ENCODE measurements around the gene GGTA1.

Gene GGTA1

GRCh38 chr9:121466142-121466541, 33.5 kb downstream of the GGTA1 start:
- no peaks in the 10 kb centered on the region for H3K9me3 ChIP-seq (ENCODE audit: control insufficient read depth, insufficient read depth, low read length)
- H3K27me3 ChIP-seq (ENCODE audit: control insufficient read depth, low read length): peaks cover 21% of the 10 kb centered on the region
- H3K4me2 ChIP-seq (ENCODE audit: low read length): no peak overlapping the region
- no peaks in the 10 kb centered on the region for H3K79me2 ChIP-seq (ENCODE audit: control insufficient read depth, low read length)
- TF ChIP-seq EZH2phosphoT487 (IDR thresholded peaks at IDR 0.05; ENCODE audit: borderline replicate concordance, low read length) (no peak), CTCF (IDR thresholded peaks at IDR 0.05; ENCODE audit: low read depth, low read length, poor library complexity, severe bottlenecking) (no peak)
- no peaks in the 10 kb centered on the region for H3K9me2 ChIP-seq (replicated peaks; ENCODE audit: control insufficient read depth, low read length)
- no peak overlapping the region for H3K4me3 ChIP-seq (ENCODE audit: low read length)
- no peak overlapping the region for H3K27ac ChIP-seq (ENCODE audit: low read depth, low read length)
- H3K36me3 ChIP-seq (ENCODE audit: control insufficient read depth, low read length): no peaks in the 10 kb centered on the region
- no peaks in the 10 kb centered on the region for H3F3A ChIP-seq (ENCODE audit: control insufficient read depth, insufficient read depth)
- H4K20me1 ChIP-seq (ENCODE audit: control insufficient read depth, insufficient read depth, low read depth, low read length): no peaks in the 10 kb centered on the region
- no peaks in the 10 kb centered on the region for H3K4me1 ChIP-seq (ENCODE audit: control insufficient read depth, low read length)

GRCh38 chr9:121464968-121465367, 34.7 kb downstream of the GGTA1 start:
- H3K4me2 ChIP-seq (ENCODE audit: low read length): no peak overlapping the region
- TF ChIP-seq EZH2phosphoT487 (IDR thresholded peaks at IDR 0.05; ENCODE audit: borderline replicate concordance, low read length) (no peak), CTCF (IDR thresholded peaks at IDR 0.05; ENCODE audit: low read depth, low read length, poor library complexity, severe bottlenecking) (no peak)
- no peaks in the 10 kb centered on the region for H3K36me3 ChIP-seq (ENCODE audit: control insufficient read depth, low read length)
- no peak overlapping the region for H3K27ac ChIP-seq (ENCODE audit: low read depth, low read length)
- H3K9me2 ChIP-seq (replicated peaks; ENCODE audit: control insufficient read depth, low read length): no peaks in the 10 kb centered on the region
- H3K9me3 ChIP-seq (ENCODE audit: control insufficient read depth, insufficient read depth, low read length): no peaks in the 10 kb centered on the region
- H3K4me1 ChIP-seq (ENCODE audit: control insufficient read depth, low read length): no peaks in the 10 kb centered on the region
- no peaks in the 10 kb centered on the region for H3F3A ChIP-seq (ENCODE audit: control insufficient read depth, insufficient read depth)
- no peak overlapping the region for H3K4me3 ChIP-seq (ENCODE audit: low read length)
- H4K20me1 ChIP-seq (ENCODE audit: control insufficient read depth, insufficient read depth, low read depth, low read length): no peaks in the 10 kb centered on the region
- H3K79me2 ChIP-seq (ENCODE audit: control insufficient read depth, low read length): no peaks in the 10 kb centered on the region
- peaks cover 21% of the 10 kb centered on the region for H3K27me3 ChIP-seq (ENCODE audit: control insufficient read depth, low read length)

GRCh38 chr9:121463026-121463807, 36.4 kb downstream of the GGTA1 start:
- TF ChIP-seq EZH2phosphoT487 (IDR thresholded peaks at IDR 0.05; ENCODE audit: borderline replicate concordance, low read length): no peak
- TF ChIP-seq CTCF (IDR thresholded peaks at IDR 0.05; ENCODE audit: low read depth, low read length, poor library complexity, severe bottlenecking): peak; percentile 77
- Histone ChIP-seq H3K4me3 (ENCODE audit: low read length) (no peak overlapping the region), H4K20me1 (ENCODE audit: control insufficient read depth, insufficient read depth, low read depth, low read length) (no peaks in the 10 kb centered on the region), H3K9me2 (replicated peaks; ENCODE audit: control insufficient read depth, low read length) (no peaks in the 10 kb centered on the region), H3K27ac (ENCODE audit: low read depth, low read length) (no peak overlapping the region), H3K79me2 (ENCODE audit: control insufficient read depth, low read length) (no peaks in the 10 kb centered on the region), H3K4me2 (ENCODE audit: low read length) (no peak overlapping the region), H3F3A (ENCODE audit: control insufficient read depth, insufficient read depth) (no peaks in the 10 kb centered on the region), H3K27me3 (ENCODE audit: control insufficient read depth, low read length) (peaks cover 18% of the 10 kb centered on the region), H3K36me3 (ENCODE audit: control insufficient read depth, low read length) (no peaks in the 10 kb centered on the region), H3K4me1 (ENCODE audit: control insufficient read depth, low read length) (no peaks in the 10 kb centered on the region), H3K9me3 (ENCODE audit: control insufficient read depth, insufficient read depth, low read length) (no peaks in the 10 kb centered on the region)

Data from DOHH2 (cell line).